Chondrocyte (in vitro differentiated cells): ENCODE results near the gene SLC25A42. TPM values are rescaled to one million over a fixed set of nuclear protein-coding genes. Genes with fewer than 3 reads are reported as not detected.

Source experiments
- DNase-seq: peaks from one replicate; pipeline ENCODE4 v3.0.0; 2021; ENCODE audit warnings: mixed read lengths, low spot score
- H3K27ac Mint-ChIP-seq: one replicate; pipeline ENCODE4 v1.8.0; 2021; ENCODE audit warnings: mild to moderate bottlenecking, moderate library complexity, mixed read lengths; ENCODE audit not compliant: unreplicated experiment
- H3K27me3 Mint-ChIP-seq: 2 replicates; pipeline ENCODE4 v1.8.0; 2021; ENCODE audit warnings: low read depth, mixed read lengths
- H3K36me3 Mint-ChIP-seq: 2 replicates; pipeline ENCODE4 v1.8.0; 2021; ENCODE audit warnings: low read depth, mixed read lengths
- H3K4me1 Mint-ChIP-seq: 2 replicates; pipeline ENCODE4 v1.8.0; 2021; ENCODE audit warnings: low read depth, mild to moderate bottlenecking, mixed read lengths
- H3K4me3 Mint-ChIP-seq: one replicate; pipeline ENCODE4 v1.8.0; 2021; ENCODE audit warnings: mild to moderate bottlenecking, moderate library complexity, mixed read lengths; ENCODE audit not compliant: unreplicated experiment
- H3K9me3 Mint-ChIP-seq: 2 replicates; pipeline ENCODE4 v1.8.0; 2021; ENCODE audit warnings: low read depth, mixed read lengths
- CTCF ChIP-seq: fragments of 200-600 bp; sonication (generic); IDR thresholded peaks from 2 replicates; pipeline ENCODE4 v1.5.0; 2021; ENCODE audit warnings: antibody characterized with exemption, mild to moderate bottlenecking, moderate library complexity
- total RNA-seq: library from RNA; stranded (reverse); gene quantifications from 3 replicates; pipeline ENCODE4 v1.2.1, GENCODE V29; 2021

The SLC25A42 gene
- total RNA-seq, 1 donor from 2014 or later = 8.9 TPM

GRCh38 chr19:19138109-19138981, 74.6 kb downstream of the SLC25A42 start, which contains the start of gene TMEM161A:
TSS of gene TMEM161A (minus strand) at chr19:19138478. CDS start at chr19:19138428, 50 bp downstream.
- peak; percentile 98 for DNase-seq
- Mint-ChIP-seq H3K4me1 (peaks cover 18% of the 10 kb centered on the region), H3K27ac (peak within 1 kb of the TSS; percentile 87), H3K9me3 (no peaks in the 10 kb centered on the region), H3K27me3 (no peaks in the 10 kb centered on the region), H3K4me3 (peak within 1 kb of the TSS; percentile 99), H3K36me3 (no peaks in the 10 kb centered on the region)
- TF ChIP-seq CTCF = no peak

DNA sequence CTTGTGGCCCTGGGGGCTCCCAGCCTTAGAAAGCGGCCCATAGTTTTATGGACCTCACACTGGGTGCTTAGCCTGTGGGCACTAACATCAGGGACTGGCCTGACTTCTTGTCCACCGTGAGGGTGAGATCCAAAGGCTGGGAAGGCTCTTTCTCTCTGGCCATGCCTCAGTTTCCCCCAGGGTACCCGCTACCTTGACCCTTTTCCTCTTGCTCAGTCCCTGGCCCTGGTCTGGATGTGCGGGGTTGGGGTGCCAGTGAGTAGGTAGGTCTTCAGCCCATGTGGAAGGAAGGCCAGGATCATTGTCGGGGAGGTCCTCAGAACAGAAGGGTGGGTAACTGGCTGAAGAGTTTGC, 76.1 kb downstream of the SLC25A42 start:
- no peak for DNase-seq
- Mint-ChIP-seq H3K27ac (no peak overlapping the region), H3K9me3 (no peaks in the 10 kb centered on the region), H3K4me3 (no peak overlapping the region), H3K27me3 (no peaks in the 10 kb centered on the region), H3K4me1 (peaks cover 18% of the 10 kb centered on the region), H3K36me3 (no peaks in the 10 kb centered on the region)
- peak; percentile 64 for TF ChIP-seq CTCF

DNA sequence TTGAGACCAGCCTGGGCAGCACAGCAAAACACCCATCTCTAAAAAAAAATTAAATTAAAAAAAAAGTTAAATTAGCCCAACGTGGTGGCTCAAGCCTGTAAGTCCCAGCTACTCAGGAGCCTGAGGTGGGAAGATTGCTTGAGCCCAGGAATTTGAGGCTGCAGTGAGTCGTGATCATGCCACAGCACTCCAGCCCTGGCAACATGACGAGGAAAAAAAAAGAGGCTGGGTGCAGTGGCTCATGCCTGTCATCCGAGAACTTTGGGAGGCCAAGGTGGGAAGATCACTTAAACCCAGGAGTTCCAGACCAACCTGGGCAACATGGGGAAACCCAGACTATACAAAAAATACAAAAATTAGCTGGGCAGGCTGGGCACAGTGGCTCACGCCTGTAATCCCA, 76.7 kb downstream of the SLC25A42 start:
- Mint-ChIP-seq H3K4me3 (no peak overlapping the region), H3K27me3 (no peaks in the 10 kb centered on the region), H3K27ac (no peak overlapping the region), H3K36me3 (no peaks in the 10 kb centered on the region), H3K4me1 (peaks cover 18% of the 10 kb centered on the region), H3K9me3 (no peaks in the 10 kb centered on the region)
- no peak for TF ChIP-seq CTCF
- no peak for DNase-seq

DNA sequence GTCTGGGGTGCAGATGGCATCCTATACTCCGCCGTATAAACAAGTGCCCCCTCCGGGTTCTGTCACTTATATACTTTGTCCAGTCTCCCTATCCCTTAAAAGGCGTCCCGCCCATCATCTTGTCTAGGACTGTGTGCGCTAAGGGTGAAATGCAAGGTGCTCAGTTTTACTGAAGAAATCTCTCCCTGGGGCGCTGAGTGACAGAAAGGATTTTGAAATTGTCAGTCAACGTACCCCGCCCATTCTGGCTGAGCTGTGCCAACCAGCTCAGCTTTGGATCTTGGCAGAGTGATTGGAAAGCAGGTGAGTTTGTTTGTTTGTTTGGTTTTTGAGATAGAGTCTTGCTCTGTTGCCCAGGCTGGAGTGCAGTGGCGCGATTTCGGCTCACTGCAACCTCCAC, 78.6 kb downstream of the SLC25A42 start:
- H3K36me3 Mint-ChIP-seq = no peaks in the 10 kb centered on the region

DNA sequence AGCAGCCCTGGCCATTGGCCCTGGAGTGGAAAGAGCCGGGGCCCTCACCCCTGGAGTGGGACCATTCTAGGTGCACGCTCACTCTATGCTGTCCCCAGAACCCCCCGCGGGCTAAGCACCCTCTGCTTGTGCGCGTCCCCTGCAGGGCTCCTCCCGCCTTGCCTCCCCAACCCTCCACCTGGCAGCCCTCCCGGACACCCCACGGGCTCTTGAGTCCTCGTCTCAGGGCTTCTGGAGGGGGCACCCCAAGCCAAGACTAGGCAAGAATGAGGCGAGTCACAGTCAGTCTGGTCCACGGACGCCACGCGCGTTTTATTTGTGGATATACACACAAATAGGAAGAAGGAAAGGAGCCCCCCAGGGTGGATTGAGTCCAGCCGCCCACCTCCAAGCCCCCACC, 81.5 kb downstream of the SLC25A42 start:
- H3K36me3 Mint-ChIP-seq = no peaks in the 10 kb centered on the region
- TF ChIP-seq CTCF = no peak
- DNase-seq = no peak
- no peak overlapping the region for H3K4me3 Mint-ChIP-seq
- no peaks in the 10 kb centered on the region for H3K27me3 Mint-ChIP-seq
- no peaks in the 10 kb centered on the region for H3K4me1 Mint-ChIP-seq
- no peaks in the 10 kb centered on the region for H3K9me3 Mint-ChIP-seq
- H3K27ac Mint-ChIP-seq = no peak overlapping the region

More for the DNA sequence above, 78.6 kb downstream of the SLC25A42 start:
- no peak for DNase-seq
- TF ChIP-seq CTCF = no peak
- H3K27me3 Mint-ChIP-seq = no peaks in the 10 kb centered on the region
- peaks cover 13% of the 10 kb centered on the region for H3K4me1 Mint-ChIP-seq
- H3K27ac Mint-ChIP-seq = no peak overlapping the region
- no peaks in the 10 kb centered on the region for H3K9me3 Mint-ChIP-seq
- no peak overlapping the region for H3K4me3 Mint-ChIP-seq
